GM21515 (cell line): ENCODE results near the gene FAM83F.
"Not testable (repeated sequence)": the region's sequence is repeated elsewhere in the genome, so short reads cannot be mapped to it uniquely, and the experiment has no call there.

ENCODE experiments used
- ATAC-seq: cut with Tn5 transposase; IDR thresholded peaks from one replicate; pipeline ENCODE4 v1.9.1; 2021; ENCODE audit not compliant: unreplicated experiment

FAM83F gene

DNA sequence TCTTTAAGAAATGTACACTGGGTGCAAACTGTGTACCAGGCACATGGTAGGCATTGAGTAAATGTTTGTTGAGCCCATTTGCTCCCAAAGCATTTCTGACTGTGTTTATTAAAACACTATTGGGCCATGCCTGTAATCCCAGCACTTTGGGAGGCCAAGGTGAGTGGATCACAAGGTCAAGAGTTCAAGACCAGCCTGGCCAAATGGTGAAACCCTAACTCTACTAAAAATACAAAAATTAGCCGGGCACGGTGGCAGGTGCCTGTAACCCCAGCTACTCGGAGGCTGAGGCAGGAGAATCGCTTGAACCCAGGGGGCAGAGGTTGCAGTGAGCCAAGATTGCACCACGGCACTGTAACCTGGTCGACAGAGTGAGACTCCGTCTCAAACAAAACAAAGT, 1.9 kb upstream of the FAM83F start:
- not testable (repeated sequence) for ATAC-seq

- no peak for ATAC-seq
Observed at GRCh38 chr22:39994041-39994565, 651 bp upstream of the FAM83F start.

DNA sequence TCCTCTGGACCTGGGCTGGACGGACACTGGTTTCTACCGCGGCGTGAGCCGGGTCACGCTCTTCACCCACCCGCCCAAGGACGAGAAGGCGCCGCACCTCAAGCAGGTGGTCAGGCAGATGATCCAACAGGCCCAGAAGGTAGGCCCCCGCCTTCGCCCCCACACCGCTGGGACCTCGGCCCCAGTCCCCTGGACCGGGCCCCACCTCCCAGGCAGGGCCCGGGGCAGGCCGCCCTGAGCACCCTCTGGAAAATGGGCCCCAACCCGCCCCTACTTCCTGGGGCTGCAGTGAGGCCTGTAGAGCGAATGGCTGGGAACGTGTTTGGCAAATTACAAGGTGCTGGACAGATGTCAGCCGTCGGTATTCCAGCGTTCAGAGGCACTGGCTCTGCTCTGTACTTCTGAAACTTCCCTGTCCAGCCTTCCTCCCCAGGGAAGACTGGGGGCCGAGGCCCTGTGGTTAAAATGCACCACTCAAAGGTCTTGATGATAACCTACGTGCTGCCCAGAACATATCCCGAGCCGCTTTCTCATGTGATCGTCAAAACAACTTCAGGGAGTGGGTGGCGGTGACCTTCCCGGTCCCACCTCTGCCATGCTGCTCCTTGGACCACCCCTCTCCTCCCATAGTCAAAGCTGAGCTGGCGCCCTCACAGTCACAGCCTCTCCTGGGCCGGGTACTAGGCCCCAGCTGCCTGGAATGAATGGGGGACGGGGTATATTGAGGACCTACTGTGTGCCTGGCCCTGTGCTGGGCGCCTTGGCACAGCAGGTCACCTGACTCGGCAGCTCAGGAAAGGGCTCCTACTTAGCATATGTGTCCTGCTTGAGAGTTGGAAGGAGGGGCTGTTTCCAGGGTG, 869 bp downstream of the FAM83F start:
- no peak for ATAC-seq

DNA sequence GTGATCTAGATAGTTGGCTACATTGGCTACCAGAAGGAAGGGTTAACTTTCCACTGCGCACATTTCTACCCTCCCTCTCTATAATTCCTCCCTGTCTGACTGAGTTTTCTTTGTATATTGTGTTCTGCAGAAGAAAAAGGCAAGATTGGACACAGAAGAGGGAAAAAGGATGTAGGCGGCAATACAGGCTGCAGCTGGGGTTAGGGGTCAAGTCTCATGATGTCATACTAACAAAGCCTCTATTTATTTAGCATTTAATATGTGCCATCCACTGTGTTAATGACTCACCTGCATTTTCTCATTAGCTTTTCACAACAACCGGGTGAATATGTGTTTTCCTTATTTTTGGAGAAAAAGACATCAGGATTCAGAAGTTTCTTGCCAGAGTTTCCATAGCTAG, 2.0 kb downstream of the FAM83F start:
- no peak for ATAC-seq

GRCh38 chr22:39997421-39997820, 2.7 kb downstream of the FAM83F start:
- ATAC-seq = no peak

DNA sequence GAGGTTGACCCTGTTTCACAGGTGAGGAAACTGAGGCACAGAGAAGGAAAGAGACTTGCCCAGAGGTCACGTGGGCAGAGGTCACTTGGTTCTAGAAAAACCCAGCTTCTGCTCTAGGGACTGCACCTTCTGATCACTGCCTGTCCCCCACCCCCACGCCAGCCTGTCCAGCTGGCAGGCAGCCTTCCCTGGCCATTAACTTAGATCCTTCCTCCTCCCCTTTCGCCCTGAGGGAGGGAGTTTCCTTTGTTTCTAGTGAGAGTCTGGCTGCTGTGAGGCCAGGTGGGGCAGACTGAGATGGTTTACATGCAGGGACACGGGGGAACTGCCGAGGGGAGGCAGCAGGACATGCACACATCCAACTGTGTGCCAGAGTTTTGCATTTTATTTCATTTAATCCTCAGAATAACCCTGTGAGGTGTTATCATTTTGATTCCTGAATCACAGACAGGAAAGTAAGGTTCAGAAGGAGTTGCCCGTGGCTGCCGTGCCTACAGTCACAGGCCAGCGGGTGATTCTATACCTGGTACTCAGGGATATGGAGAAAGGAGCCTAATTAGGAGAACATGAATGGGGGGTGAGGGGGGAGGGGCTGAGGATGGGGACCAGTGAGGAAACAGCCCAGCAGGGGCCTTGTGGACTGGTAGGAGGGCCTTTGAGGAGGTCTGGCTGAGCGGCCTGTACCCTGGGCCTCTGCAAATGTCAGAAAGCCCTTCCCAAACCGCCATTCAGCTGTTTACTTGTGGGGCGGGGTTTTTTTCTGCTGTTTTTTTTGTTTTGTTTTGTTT, 3.4 kb downstream of the FAM83F start:
- ATAC-seq = no peak

DNA sequence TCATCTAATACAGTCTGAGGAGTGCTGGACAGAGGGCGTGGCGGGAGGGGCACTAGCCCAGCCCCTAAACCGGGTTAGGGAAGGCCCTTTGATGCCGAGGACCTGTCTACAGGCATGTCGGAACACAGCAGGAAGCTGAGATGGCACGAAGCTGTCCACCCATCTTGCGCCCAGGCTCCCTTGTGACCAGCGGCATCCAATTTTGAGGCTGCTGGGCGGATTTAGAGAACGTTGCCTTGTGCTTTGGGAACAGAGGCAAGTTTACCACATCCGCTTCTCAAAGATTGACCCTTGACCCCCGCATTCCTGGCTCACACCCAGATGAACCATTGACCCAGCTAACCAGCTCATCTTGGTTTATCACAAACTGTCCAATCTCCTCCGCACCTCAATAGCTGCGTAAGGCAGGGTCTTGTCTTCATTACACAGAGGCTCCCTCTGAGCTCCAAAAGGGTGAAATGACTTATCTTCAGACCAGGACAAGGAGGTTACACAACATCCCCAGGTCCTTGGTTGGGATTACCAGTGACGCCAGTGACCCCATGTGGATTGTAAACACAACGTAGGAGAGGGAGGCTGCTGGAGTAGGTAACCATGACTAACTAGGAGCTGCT, 4.5 kb downstream of the FAM83F start:
- ATAC-seq = no peak

- ATAC-seq = no peak
Observed at GRCh38 chr22:40000171-40000570, 5.4 kb downstream of the FAM83F start.

- no peak for ATAC-seq
Observed at GRCh38 chr22:40001106-40001505, 6.4 kb downstream of the FAM83F start.

- ATAC-seq = no peak
Observed at GRCh38 chr22:40001800-40002577, 7.2 kb downstream of the FAM83F start.

DNA sequence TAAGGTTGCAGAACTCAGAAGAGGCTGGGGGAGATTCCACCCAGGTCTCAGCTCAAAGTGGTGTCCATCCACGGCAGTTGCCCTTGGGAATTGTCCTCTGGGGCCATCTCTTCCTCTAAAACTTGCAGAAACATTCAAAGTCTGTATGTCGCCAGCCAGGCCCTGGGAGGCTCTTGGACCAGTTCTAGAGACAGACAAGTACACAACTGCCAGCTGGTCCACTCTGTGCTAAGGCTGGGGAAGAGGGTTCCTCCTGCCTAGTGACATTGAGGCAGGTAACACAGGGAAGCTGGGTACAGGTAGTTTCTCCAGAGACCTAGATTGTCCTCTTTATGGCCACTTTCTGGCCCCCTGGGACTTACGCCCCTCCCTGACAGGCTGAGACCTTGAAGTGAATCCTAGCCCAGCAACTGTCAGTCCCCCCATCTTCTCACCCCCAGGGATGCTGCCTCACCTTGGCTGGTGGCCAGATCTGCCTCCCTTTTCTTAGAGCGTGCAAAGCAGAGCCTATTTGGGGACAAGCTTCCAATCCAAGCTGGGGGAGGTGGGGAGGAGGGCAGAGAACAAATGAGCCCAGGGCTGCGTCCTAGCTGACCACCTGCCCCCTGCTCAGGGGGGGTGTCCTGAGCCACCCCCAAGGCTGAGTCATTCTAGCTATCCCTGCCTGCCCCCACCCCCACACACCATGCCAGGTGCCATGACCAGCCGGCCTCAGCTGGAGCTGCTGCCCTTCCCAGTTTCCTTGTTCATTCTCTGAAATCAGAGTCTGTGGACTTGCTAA, 8.4 kb downstream of the FAM83F start:
- no peak for ATAC-seq

DNA sequence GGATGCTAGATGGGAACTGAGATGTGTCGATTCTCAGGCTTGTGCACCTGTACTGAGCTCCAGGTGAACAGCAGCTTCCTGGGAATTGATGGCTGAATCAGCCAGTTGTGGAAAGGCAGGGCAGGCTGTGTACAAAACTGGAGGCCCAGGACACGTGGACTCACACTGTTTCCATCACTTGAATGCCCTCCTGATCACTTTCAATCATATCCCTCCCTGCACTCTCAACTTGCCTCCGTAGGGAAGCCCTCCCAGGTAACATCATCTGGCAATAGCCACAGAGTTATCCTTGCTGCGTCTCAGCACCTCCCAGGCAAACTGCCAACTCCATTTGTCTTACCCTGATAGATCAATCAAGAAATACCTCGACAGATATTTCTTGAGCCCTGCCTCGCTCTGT, 10.1 kb downstream of the FAM83F start:
- ATAC-seq = no peak

DNA sequence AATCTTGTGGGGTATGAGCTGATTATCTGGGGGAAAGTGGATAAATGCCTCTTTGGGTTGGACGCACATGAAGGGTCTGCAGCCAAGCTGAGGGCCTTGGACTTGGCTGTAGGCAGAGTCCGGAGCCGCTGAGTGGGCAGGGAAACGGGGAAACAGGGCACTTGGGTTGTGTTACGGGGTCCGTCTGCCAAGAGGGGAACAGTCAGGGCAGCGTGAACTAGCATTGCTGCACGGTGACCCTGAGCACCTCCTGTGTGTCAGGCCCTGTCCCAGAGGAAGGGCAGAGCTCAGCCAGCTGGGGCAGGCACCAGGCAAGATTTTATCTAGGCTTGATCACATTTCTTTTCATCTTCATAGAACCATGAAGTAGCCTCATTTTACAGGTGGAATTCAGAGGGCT, 11.9 kb downstream of the FAM83F start:
- no peak for ATAC-seq

GRCh38 chr22:40007853-40008710, 13.3 kb downstream of the FAM83F start:
- ATAC-seq = no peak

DNA sequence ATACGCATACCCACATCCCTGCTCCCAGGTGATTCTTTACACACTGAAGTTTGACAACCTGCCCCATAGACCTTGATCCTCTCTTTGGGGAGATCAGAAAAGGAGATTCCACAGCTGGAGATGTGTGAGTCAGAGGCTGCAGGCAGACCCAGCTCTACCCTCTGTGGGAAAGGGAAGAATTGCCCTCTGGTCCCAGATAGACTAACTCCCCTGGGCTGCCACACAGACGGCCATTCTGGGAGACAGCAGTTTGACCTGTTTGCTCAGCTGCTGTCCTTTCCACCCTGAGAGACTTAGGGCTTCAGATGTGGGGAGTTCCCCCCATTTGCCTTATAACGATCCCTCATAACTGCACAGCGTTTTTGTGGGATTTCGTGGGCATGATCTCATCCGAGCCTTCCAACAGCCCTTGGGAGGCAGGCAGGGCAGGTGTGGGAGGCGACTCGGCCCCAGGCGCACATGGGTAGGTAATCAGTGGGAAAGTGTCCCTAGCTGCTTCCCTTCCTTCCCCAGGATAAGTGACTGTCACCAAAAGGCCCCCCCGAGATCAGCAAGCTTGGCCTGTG, 14.1 kb downstream of the FAM83F start:
- no peak for ATAC-seq

GRCh38 chr22:40009292-40009774, 14.6 kb downstream of the FAM83F start:
- ATAC-seq = no peak

DNA sequence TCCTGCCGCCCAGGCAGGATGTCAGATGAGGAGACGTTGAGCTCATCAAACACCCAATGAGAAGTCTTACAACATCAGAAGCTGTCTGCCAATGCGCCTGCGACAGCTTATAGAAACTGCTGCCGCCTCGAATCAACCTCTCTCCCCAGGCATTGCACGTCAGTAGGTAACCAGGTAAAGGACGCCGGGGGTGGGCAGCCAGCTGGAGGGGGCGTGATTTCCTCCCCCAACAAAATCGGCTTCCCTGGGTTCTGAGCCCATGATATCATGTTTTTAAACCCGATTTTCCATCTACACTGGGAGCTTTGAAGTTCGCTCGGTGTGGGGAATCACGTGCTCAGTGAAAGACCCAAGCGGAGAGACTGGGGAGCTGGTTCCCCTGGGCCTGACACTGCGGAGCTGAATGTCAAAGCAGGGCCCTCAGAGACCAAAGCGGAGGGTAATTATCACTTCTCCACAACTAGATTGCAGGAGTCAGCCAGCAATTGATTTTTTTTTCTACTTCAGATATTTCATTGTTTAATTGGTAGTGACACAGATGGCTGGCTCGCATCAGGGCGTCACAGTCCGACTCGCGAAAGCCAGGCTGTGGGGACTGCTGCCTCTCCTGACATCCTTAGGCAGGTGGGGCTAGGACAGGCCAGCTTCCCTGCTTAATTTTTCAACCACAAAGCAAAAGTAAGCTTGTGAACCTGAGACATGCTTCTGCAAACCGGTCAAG, 15.4 kb downstream of the FAM83F start:
- ATAC-seq = no peak

- no peak for ATAC-seq
Observed at GRCh38 chr22:40010746-40011145, 16.0 kb downstream of the FAM83F start.
